ENCODE results near the gene INTS15.
"Not testable (repeated sequence)": the region's sequence is repeated elsewhere in the genome, so short reads cannot be mapped to it uniquely, and the experiment has no call there.

The INTS15 gene

DNA sequence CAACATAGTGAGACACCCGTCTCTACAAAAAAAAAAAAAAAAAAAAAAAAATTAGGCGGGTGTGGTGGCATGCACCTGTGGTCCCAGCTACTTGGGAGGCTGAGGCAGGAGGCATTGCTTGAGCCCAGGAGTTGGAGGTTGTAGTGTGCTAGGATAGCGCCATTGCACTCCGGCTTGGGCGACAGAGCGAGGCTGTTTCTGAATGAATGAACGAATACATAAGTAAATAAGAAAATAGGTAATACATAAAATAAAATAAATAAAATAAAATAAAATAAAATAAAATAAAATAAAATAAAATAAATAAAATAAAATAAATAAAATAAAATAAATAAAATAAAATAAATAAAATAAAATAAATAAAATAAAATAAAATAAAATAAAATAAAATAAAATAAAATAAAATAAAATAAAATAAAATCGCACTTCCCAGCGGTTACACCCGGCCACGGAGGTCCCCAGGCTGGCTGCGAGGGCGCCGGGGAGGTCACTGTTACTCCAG is 12.9 kb upstream of the INTS15 start:
- not testable (repeated sequence) for DNase-seq (ENCODE audit: low read depth in 2 of 2)

DNA sequence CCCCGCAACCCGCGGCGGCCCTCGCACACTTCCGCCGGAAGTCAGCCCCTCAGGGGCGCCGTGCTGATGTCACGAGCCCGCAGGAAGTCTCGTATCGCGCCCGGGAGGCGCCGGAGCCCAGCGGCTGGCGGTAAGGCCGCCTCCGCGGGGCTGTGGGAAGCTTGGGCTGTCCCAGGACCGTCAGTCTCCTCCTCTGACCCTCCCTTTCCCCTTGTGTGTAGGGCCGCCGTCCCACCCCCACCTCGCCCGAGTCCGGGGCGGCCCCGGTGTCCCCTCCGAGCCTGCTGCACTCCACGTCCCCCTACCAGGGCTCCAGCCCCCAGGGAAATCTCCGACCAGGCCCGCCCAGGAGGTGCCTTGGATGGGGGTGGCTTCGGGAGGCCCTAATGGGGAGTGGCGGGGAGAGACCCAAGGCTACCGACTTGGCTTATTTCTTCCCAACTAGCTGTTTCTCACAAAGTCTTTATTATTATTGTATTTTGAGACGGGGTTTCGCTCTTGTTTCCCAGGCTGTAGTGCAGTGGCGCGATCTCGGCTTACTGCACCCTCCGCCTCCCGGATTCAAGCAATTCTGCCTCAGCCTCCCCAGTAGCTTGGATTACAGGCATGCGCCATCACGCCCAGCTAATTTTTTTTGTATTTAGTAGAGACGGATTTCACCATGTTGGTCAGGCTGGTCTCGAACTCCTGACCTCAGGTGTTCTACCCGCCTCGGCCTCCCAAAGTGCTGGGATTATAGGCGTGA is 12.3 kb upstream of the INTS15 start, which contains the start of gene ZDHHC4:
TSS of gene ZDHHC4 (plus strand) at position 86 of the 745 bp plus-strand sequence. CDS start 3,108 bp downstream, outside the sequence.
- peak; percentile 83 to 85 for DNase-seq (ENCODE audit: low read depth in 2 of 2)

DNA sequence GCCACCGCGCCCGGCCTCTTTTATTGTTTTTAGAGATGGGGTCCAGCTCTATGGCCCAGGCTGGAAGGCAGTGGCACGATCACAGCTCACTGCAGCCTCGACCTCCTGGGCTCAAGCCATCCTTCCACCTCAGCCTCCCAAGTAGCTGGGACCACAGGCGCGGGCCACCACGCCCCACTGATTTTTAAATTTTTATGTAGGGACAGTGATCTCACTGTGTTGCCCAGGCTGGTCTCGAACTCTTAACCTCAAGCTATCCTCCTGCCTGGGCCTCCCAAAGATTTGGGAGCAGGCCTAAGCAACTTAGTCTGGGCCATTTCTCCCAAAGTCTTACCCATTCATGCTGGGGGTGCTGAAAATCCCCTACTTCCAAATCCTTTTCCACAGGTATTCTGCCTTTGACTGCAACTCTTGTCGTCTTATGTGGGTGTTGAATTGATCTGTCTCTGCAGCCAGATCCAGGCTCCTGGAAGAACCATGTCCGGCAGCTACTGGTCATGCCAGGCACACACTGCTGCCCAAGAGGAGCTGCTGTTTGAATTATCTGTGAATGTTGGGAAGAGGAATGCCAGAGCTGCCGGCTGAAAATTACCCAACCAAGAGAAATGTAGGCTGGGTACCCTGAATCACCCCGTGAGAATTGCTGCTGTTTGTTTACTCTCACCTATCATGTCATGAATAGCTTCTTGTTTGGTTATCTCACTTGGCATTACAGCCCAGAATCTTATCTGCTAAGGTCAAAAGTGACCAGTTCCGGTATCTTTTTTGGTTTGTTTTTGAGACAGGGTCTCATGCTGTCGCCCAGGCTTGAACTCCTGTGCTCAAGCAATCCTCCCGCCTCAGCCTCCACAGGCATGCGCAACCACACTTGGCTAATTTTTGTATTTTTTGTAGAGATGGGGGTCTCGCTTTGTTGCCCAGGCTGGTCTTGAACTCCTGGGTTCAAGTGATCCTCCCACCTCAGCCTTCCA is 11.4 kb upstream of the INTS15 start:
- no peak for DNase-seq (ENCODE audit: low read depth in 2 of 2)

DNA sequence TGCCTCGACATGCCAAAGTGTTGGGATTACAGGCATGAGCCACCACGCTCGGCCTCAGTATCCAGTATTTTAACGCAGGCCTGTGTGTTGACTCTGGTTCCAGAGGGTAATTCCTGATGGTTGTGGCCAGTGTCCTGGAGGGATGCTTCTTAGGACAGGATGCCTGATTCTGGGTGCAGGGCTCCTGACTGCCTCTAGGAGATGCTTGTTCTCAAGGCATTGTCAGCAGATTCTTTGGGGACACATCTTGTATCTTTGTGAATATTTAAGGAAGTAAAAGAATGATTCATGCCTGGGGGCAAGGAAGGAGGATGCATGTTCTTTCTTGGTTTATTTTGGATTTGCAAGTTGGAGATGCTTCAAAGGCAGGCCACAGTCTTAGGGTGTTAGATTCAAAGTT is 10.4 kb upstream of the INTS15 start:
- no peak for DNase-seq (ENCODE audit: low read depth in 2 of 2)

DNA sequence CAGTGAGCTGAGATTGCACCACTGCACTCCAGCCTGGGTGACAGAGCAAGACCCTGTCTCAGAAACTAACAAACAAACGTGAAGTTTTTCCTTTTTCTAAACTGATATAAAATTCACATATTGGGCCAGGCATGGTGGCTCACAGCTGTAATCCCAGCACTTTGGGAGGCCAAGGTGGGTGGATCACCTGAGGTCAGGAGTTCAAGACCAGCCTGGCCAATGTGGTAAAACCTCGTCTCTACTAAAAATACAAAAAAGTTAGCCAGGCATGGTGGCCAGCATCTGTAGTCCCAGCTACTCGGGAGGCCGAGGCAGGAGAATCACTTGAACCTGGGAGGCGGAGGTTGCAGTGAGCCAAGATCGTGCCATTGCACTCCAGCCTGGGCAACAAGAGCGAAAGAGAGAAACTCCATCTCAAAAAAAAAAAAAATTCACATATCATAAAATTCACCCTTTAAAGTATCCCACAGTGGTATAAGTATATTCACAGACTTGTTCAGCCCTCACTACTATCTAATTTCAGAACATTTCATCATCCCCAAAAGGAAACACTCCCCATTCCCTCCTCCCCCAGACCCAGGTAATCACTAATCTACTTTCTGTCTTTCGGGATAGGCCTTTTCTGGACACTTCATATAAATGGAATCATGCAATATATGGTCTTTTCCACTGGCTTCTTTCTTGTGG is 3.9 kb upstream of the INTS15 start:
- not testable (repeated sequence) for DNase-seq (ENCODE audit: low read depth in 2 of 2)

DNA sequence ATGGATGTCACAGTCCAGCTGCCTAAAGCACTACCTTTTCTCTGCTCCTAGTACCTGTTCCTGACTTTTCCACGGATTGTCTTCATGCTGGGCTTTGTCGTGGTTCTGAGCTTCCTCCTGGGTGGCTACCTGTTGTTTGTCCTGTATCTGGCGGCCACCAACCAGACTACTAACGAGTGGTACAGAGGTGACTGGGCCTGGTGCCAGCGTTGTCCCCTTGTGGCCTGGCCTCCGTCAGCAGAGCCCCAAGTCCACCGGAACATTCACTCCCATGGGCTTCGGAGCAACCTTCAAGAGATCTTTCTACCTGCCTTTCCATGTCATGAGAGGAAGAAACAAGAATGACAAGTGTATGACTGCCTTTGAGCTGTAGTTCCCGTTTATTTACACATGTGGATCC is 1.3 kb upstream of the INTS15 start:
- no peak for DNase-seq (ENCODE audit: low read depth in 2 of 2)

DNA sequence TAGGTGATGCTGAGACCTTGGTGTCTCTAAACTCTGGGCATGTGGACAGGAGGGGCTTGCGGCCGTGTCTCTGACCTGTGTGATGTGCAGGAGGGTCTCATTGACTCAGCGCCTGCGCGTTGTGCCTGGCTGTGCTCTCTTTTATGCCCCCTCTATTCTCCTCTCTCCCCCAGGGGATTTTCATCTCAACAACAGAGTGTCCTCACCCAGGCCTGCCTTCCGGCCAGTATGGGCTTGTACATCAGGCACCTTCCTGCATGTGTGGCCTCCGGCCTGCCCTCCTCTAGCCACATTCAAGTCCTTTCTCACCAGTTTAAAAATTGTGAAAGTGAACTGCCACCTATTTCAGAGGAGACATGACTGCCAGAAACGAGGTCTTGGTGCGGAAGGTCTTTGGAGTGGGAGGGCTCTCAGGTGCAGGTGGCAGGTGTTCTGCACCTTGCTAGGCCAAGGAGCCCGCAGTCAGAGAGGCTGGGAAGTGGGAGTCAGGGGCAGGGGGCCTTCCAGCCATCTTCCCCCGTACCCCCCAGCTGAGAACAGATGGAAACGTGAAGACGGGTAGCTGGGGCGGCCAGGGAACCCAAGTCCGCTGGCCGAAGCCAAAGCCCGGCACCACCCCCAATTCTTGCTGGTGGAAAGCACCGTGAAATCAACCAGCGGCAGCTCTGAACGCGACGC is 531 bp upstream of the INTS15 start:
- DNase-seq (ENCODE audit: low read depth in 2 of 2), result no peak

DNA sequence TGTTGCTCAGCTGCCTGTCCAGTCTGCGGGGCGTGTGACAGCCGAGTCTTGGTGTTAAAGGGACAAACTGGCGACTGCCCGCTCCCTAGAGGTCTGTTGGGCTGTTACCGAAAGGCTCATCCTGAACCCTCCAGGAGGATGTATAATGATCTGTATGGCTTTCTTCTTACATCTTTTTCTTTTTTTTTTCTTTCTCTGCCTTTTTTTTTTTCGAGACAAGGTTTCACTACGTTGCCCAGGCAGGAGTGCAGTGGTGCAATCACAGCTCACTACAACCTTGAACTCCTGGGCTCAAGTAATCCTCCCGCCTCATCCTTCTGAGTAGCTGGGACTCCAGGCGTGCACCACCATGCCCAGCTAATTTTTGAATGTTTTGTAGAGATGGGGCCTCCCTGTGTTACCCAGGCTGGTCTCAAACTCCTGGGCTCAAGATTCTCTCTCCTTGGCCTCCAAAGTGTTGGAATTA is 857 bp downstream of the INTS15 start:
- DNase-seq (ENCODE audit: low read depth in 2 of 2), result no peak

DNA sequence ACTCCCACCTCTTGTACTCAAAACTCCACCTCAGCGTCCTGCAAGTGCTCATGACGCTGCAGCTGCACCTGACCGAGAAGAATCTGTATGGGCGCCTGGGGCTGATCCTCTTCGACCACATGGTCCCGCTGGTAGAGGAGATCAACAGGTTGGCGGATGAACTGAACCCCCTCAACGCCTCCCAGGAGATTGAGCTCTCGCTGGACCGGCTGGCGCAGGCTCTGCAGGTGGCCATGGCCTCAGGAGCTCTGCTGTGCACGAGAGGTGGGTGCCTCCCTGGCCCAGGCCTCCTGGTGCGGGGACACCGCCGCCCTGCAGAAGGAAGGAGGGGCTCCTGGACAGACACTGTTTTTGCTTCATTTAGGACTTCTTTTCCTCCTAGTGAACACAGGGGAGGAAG is 10.3 kb downstream of the INTS15 start:
- no peak for DNase-seq (ENCODE audit: low read depth in 2 of 2)

DNA sequence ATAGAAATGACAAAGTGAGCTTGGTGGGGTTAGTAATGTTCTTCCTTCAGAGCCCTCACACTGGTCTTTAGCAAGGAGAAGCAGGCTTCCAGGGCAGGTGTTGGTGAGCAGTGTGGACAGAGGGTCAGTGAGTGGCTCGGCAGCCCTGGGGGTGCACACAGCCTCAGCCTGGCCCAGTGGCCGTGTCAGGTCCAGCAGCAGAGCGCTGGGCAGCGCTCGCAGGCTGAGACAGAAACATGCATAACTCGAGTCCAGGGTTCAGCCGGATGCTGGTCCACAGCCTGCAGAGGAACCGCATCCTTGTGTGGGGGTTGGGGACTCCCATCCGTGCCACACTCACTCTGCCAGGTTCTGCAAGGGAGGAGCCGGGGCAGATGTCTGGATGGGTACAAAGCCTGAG is 14.6 kb downstream of the INTS15 start:
- DNase-seq (ENCODE audit: low read depth in 2 of 2), result no peak

DNA sequence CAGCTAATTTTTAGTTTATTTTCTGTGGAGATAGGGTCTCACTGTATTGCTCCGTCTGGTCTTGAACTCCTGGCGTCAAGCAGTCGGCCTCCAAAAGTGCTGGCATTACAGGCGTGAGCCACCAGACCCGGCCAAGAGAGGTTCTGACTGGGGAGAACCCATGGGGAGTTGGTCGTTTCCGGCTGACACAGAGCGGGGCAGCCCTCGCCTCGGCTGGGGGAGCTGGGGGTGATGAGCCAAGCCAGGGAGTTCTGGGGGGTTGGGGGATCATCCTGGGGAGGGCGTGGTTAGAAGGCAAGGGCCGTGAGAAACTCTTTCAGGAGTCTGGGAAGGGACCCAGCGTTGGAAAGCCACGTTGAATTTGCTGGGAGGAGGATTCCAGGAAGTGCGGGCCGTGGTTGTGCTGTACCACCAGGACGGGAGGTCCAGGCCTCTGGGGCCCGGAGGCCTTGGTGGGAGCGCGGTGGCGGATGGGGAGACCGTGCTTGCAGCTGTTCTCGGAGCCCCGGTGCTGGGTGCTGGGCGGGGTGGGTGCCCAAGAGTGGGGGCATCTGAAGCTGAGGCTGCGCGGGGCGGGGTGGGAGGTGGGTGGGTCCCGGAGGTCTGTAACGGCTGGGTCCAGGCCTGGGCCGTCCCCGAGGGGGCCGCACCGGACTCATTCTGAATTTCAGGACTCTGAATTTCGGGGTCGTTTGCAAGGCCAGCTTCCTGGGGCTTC is 17.2 kb downstream of the INTS15 start:
- DNase-seq (ENCODE audit: low read depth in 2 of 2), result no peak

DNA sequence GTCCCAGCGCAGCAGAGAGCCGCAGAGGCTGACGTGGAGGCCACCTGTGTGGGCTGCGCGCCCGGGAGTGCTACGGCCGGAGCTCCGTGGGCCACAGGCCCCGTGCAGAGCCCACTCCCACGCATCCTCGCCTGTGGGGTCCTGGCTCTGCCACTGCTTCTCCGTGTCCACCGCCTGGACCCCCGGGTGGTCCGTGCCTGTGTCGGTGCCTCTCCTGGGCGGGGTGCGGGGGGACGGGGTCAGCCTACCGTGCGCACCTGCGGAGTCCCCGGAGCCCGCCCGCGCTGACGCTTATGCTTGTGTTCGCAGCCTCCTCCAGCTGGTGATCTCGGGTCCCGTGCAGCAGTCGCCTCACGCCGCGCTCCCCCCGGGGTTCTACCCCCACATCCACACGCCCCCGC is 17.8 kb downstream of the INTS15 start:
- no peak for DNase-seq (ENCODE audit: low read depth in 2 of 2)

DNA sequence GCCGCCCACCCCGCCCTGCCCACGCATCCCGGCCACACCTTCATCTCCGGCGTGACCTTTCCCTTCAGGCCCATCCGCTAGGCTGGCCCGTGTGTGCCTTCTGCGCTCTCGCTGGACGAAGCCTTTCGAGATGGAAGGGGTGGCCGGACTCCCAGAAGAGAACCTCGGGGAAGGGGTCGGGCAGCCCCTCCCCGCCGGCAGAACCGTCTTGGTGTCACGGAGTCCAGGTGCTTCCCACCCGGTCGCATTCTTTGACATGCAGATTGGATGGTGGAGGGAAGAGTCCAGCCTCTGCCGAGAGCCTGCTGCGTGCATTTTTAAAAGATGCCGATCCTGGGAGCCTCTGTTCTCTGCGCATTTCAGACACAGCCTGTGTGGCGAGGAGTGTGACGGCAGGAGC is 18.3 kb downstream of the INTS15 start:
- no peak for DNase-seq (ENCODE audit: low read depth in 2 of 2)

DNA sequence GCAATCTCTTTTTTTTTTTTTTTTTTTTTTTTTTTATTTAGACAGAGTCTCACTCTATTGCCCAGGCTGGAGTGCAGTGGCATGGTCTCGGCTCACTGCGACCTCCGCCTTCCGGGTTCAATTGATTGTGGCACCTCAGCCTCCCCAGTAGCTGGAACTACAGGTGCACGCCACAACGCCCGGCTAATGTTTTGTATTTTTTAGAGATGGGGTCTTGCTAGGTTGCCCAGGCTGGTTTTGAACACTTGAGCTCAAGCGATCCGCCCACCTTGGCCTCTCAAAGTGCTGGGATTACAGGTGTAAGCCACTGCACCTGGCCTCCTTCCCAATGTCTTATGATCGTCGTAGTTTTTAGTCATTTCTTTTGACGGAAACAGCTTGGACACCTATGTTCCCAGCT is 19.0 kb downstream of the INTS15 start:
- DNase-seq (ENCODE audit: low read depth in 2 of 2), result no peak

DNA sequence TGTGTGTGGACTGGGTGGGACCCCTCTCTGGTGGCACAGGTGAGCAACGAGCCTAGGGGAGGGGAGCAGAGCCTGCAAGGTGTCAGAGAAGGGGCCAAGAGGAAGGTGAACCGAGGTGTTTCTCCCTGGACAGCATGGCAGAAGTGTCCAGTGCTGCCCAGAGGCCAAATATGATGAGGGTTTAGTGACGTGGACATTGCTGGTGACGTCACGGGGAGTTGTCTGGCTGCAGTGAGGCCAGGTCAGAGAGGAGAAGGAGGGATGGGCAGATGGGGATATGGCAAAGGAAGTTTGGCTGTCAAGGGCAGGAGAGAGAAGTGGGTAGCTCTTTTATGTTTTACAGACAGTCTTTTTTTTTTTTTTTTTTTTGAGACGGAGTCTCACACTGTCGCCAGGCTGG is 23.0 kb downstream of the INTS15 start:
- DNase-seq (ENCODE audit: low read depth in 2 of 2), result no peak

DNA sequence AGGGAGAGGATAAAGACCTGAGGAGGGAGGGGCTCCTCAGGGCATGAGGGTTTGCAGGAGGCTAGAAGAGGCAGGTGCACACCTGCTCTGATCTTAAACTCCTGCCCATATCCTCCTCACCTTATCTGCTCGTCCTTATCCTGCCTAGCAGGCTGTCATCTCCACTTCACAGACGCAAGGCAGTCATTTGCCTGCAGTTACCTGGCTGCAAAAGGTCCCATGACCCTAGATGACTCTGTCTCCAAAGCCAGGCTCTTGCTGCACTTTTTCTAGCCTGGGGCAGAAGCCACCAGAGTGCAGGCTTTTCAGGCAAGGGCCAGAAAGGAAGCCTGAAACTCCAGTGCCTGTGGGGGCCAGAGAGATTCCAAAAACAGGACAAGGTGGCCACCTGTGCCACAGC is 23.9 kb downstream of the INTS15 start:
- no peak for DNase-seq (ENCODE audit: low read depth in 2 of 2)

DNA sequence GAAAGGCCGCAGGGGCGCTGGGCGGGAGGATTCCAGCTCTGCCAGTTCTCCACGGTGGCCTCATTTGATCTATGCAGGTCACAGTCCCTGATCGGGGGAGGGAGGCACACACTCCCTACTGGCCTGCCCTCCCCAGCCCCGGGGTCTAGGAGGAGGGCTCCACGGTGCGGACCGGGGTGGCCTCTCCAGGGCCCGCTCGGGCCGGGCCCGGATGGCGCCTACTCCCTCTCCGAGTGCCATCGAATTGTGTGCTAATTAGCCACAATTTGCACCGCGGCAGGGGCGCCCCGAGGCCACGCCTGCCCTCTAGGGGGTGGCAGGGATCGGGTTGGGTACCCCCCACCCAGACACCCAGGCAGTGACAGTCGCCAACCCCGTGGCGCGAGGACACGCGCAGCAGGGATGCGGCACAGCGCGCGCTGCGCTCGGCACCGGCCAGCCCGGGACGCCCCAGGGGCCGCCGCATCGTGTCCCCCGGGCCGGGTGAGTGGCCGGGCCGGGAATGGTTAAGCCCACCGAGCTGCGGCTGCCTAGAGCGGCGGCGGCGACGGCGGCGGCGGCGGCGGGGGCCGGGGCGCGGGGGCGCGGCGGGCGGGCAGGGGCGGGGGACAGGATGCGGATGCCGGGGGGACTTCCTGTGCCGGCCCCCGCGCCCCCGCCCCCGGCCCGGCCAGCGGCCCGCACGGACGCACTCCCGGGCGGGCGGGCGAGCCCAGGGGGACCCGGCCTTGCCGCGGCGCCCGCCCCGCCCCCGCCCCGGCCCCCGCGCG is 25.3 kb downstream of the INTS15 start, which contains the start of gene ZNF853:
TSS of gene ZNF853 (plus strand) at position 658 of the 770 bp plus-strand sequence. CDS start 565 bp downstream, outside the sequence.
- DNase-seq (ENCODE audit: low read depth in 2 of 2), result no peak

DNA sequence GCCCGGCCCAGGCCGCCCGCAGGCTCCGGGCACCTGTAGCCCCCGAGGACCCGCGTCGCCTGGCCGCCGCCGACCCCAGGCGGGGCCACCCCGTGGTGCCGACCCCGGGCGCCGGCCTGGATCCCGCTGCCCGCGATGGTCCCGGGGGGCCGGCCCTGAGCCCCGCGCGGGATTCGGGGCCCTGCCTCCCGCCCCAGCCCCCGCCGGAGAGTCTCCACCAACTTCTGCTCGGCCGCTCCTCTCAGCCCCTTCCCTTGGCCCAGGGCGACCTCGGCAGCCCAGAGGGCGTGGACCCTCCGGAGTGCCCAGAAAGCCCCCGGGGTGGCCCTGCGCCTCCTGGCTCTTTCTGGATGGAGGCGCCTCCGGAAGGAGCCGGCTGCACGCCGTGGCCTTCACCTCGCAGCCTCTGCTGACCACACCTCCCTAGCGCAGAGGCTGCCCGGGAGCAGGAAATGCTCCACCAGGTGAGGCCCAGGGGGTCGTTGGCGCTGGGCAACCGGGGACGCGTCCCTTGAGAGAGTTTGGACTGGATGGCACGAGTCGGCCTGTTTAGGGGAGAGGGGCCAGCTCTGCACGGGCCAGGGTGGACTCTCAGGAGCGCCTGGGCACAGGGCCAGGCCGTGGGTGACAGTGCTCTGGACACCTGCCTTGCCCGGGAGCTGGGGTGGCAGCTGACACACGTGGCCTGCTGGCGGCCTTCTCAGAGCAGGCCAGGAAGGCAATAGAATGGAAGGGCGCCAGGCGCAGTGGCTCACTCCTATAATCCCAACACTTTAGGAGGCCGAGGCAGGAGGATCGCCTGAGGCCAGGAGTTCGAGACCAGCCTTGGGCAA is 26.1 kb downstream of the INTS15 start:
- no peak for DNase-seq (ENCODE audit: low read depth in 2 of 2)

All from stimulated activated CD4-positive, alpha-beta T cell treated with anti-CD3 and anti-CD28 coated beads, Interleukin-12 subunit alpha, Interleukin-12 subunit beta, amount 100 ng/mL, for 24 hours (primary cell).